ENCODE results near the gene DLX5.

Gene DLX5

GRCh38 chr7:97015279-97015678, 9.4 kb downstream of the DLX5 start:
- Histone ChIP-seq H3K79me2 (no peaks in the 10 kb centered on the region), H3K27ac (no peak overlapping the region), H3K4me2 (ENCODE audit: low read length) (no peak overlapping the region), H2AFZ (no peak overlapping the region), H3K27me3 (ENCODE audit: control insufficient read depth, insufficient read depth, low read length) (peaks cover 24% of the 10 kb centered on the region), H3K4me3 (ENCODE audit: low read depth, low read length) (no peak overlapping the region), H3K4me1 (no peaks in the 10 kb centered on the region), H3K9me3 (ENCODE audit: control insufficient read depth, low read length) (no peaks in the 10 kb centered on the region), H3K36me3 (ENCODE audit: control insufficient read depth, insufficient read depth, low read length) (no peaks in the 10 kb centered on the region), H3K9ac (no peak overlapping the region)
- TF ChIP-seq, protein P1, sequence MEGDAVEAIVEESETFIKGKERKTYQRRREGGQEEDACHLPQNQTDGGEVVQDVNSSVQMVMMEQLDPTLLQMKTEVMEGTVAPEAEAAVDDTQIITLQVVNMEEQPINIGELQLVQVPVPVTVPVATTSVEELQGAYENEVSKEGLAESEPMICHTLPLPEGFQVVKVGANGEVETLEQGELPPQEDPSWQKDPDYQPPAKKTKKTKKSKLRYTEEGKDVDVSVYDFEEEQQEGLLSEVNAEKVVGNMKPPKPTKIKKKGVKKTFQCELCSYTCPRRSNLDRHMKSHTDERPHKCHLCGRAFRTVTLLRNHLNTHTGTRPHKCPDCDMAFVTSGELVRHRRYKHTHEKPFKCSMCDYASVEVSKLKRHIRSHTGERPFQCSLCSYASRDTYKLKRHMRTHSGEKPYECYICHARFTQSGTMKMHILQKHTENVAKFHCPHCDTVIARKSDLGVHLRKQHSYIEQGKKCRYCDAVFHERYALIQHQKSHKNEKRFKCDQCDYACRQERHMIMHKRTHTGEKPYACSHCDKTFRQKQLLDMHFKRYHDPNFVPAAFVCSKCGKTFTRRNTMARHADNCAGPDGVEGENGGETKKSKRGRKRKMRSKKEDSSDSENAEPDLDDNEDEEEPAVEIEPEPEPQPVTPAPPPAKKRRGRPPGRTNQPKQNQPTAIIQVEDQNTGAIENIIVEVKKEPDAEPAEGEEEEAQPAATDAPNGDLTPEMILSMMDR (IDR thresholded peaks at IDR 0.05): no peak

DNA sequence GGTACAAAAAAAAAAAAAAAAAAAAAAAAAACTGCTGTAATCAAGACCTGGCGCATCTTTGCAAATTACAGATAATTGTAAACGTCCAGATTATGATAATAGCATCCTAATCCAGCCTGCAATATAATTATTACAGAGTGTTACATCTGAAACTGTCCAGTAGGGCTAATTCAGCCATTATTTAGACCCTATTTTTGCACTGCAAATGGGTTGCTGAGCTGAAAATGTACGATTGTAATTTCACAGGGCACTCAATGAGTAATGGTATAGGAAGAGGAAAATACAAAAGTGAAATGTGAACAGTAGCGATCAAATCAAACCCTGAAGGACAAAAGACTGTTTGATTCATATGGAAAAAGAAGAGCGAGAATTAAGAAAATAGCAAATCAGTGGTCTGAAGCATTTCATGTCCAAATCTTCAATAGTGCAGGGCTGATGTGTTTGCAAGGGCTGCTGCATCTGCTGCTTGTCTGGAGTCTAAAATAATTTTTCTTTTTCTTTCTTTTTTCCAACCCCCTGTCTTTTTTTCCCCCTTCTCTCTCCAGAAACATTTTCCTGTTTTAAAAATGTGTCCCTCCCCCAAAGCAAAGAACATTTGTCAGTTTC, 10.4 kb downstream of the DLX5 start:
- Histone ChIP-seq H3K4me2 (ENCODE audit: low read length) (no peak overlapping the region), H3K27ac (no peak overlapping the region), H3K27me3 (ENCODE audit: control insufficient read depth, insufficient read depth, low read length) (peaks cover 30% of the 10 kb centered on the region), H3K4me3 (ENCODE audit: low read depth, low read length) (no peak overlapping the region), H2AFZ (no peak overlapping the region), H3K9ac (no peak overlapping the region), H3K36me3 (ENCODE audit: control insufficient read depth, insufficient read depth, low read length) (no peaks in the 10 kb centered on the region), H3K79me2 (no peaks in the 10 kb centered on the region), H3K9me3 (ENCODE audit: control insufficient read depth, low read length) (no peaks in the 10 kb centered on the region), H3K4me1 (no peaks in the 10 kb centered on the region)
- TF ChIP-seq, protein P1 (IDR thresholded peaks at IDR 0.05): no peak

DNA sequence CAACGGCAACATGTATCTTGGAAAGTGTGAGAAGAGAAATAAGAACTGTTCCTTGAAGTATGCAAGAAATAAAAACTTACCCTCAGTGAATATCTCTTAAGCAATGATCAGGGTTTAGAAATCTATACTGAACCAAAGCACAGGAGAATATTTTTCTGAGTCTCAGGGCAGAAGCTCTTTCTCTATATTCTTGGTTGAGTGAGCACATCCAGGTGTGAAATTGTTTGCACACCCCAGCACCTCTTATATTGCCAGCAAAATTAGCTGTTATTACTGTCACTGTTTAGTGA, 10.8 kb downstream of the DLX5 start:
- Histone ChIP-seq H3K27me3 (ENCODE audit: control insufficient read depth, insufficient read depth, low read length) (peaks cover 30% of the 10 kb centered on the region), H2AFZ (no peak overlapping the region)

DNA sequence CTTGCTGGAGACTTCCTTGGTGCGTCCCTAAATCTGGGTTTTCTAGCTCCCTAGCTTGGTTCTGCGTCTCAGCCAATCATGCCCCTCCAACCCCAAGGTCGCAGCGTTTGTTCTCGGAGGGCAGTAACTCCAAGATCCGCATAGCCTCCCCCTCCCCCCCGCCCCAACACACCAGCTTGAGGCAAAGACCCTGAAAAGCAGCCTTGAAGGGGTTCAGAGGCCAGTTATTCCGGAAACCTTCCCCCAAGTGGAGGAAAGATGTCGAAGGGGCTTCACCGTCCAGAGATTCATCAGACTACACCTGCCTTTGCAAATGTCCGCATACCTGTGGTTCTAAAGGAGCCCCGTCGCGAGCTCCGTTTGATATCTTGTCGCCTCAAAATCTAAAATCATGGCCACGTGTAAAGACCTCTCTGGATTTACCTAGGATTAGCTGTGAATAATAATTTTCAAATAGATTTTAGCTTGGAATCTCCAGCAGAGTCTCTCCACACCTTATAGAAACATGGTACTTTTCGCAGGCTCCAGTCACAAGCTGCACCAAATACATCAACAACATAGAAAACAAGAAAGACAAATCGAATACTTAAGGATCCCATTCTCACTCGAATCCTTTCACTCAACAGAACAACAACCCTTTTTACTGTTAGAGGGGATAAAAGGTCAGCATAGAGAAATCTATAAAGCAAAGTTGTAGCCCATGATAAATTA, 11.3 kb downstream of the DLX5 start:
- Histone ChIP-seq H2AFZ (no peak overlapping the region), H3K27me3 (ENCODE audit: control insufficient read depth, insufficient read depth, low read length) (peaks cover 28% of the 10 kb centered on the region), H3K36me3 (ENCODE audit: control insufficient read depth, insufficient read depth, low read length) (no peaks in the 10 kb centered on the region), H3K27ac (no peak overlapping the region), H3K4me1 (no peaks in the 10 kb centered on the region), H3K9ac (no peak overlapping the region), H3K4me2 (ENCODE audit: low read length) (no peak overlapping the region), H3K4me3 (ENCODE audit: low read depth, low read length) (no peak overlapping the region), H3K79me2 (no peaks in the 10 kb centered on the region), H3K9me3 (ENCODE audit: control insufficient read depth, low read length) (no peaks in the 10 kb centered on the region)
- TF ChIP-seq, protein P1 (IDR thresholded peaks at IDR 0.05): no peak

More for the DNA sequence above, 10.8 kb downstream of the DLX5 start:
- no peak overlapping the region for H3K9ac ChIP-seq
- no peaks in the 10 kb centered on the region for H3K9me3 ChIP-seq (ENCODE audit: control insufficient read depth, low read length)
- H3K27ac ChIP-seq: no peak overlapping the region
- no peaks in the 10 kb centered on the region for H3K79me2 ChIP-seq
- H3K36me3 ChIP-seq (ENCODE audit: control insufficient read depth, insufficient read depth, low read length): no peaks in the 10 kb centered on the region
- H3K4me2 ChIP-seq (ENCODE audit: low read length): no peak overlapping the region
- TF ChIP-seq, protein P1 (IDR thresholded peaks at IDR 0.05): no peak
- no peak overlapping the region for H3K4me3 ChIP-seq (ENCODE audit: low read depth, low read length)
- no peaks in the 10 kb centered on the region for H3K4me1 ChIP-seq
